Adipocyte (in vitro differentiated cells): ENCODE data around the gene ANKRD33B.

Experiments used
- DNase-seq: peaks from one replicate; pipeline ENCODE4 v3.0.0-alpha.2; 2015; ENCODE audit warnings: low read depth
- H3K27me3 ChIP-seq: replicated peaks from 2 replicates; pipeline ENCODE4 v1.7.0; 2013; ENCODE audit warnings: mild to moderate bottlenecking, low read length, moderate library complexity; ENCODE audit not compliant: control insufficient read depth, insufficient read depth
- H3K36me3 ChIP-seq: 2 replicates; pipeline ENCODE4 v1.7.0; 2013; ENCODE audit warnings: low read length, mild to moderate bottlenecking, moderate library complexity; ENCODE audit not compliant: control insufficient read depth, insufficient read depth, severe bottlenecking
- H3K4me1 ChIP-seq: 2 replicates; pipeline ENCODE4 v1.7.0; 2013; ENCODE audit warnings: mild to moderate bottlenecking, low read length, moderate library complexity; ENCODE audit not compliant: control insufficient read depth, insufficient read depth
- H3K4me3 ChIP-seq: 2 replicates; pipeline ENCODE4 v1.7.0; 2013; ENCODE audit warnings: mild to moderate bottlenecking, low read length, moderate library complexity
- H3K9ac ChIP-seq: 2 replicates; pipeline ENCODE4 v1.7.0; 2013; ENCODE audit warnings: mild to moderate bottlenecking, low read length, moderate library complexity
- H3K9me3 ChIP-seq: 2 replicates; pipeline ENCODE4 v1.7.0; 2013; ENCODE audit warnings: mild to moderate bottlenecking, low read length, moderate library complexity; ENCODE audit not compliant: control insufficient read depth

ANKRD33B gene

DNA sequence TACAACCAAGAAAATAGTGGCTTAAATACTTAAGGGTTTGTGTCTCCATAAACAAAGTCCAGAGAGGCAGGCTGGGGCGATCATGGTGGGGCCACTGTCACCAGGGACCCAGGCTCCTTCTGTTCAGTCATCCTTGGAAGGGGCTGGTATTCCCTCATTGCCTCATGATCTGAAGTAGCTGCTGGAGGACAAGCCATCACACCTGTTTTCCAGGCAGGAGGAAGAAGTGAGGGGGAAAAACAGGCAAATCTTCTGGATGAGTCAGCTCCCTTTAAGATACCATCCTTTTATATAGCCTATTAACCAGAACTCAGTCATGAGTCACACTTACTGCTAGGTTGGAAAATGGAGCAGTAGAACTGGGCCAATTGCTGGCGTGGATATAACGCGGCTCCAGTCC lies 104.8 kb downstream of the ANKRD33B start:
- H3K27me3 ChIP-seq, result peaks cover 4% of the 10 kb centered on the region
- H3K36me3 ChIP-seq, result no peaks in the 10 kb centered on the region
- peaks cover 1% of the 10 kb centered on the region for H3K4me1 ChIP-seq
- H3K4me3 ChIP-seq, result no peak overlapping the region
- H3K9me3 ChIP-seq, result no peaks in the 10 kb centered on the region
- DNase-seq, result no peak
- H3K9ac ChIP-seq, result no peak overlapping the region

DNA sequence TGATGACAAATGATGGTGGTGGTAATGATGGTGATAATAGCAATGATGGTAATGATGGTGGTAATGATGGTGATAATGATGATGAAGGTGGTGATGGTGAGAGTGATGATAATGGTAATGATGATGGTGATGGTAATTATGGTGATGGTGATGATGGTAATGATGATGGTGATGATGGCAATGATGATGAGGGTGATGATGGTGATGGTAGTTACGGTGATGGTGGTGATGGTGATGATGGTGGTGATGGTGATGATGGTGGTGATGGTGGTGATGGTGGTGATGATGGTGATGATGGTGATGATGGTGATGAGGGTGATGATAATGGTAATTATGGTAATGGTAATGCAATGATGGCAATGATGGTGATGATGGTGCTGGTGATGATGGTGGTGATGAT lies 106.1 kb downstream of the ANKRD33B start:
- no peak for DNase-seq
- Histone ChIP-seq H3K4me1 (no peaks in the 10 kb centered on the region), H3K36me3 (no peaks in the 10 kb centered on the region), H3K9me3 (no peaks in the 10 kb centered on the region), H3K9ac (no peak overlapping the region), H3K4me3 (no peak overlapping the region), H3K27me3 (peaks cover 13% of the 10 kb centered on the region)

DNA sequence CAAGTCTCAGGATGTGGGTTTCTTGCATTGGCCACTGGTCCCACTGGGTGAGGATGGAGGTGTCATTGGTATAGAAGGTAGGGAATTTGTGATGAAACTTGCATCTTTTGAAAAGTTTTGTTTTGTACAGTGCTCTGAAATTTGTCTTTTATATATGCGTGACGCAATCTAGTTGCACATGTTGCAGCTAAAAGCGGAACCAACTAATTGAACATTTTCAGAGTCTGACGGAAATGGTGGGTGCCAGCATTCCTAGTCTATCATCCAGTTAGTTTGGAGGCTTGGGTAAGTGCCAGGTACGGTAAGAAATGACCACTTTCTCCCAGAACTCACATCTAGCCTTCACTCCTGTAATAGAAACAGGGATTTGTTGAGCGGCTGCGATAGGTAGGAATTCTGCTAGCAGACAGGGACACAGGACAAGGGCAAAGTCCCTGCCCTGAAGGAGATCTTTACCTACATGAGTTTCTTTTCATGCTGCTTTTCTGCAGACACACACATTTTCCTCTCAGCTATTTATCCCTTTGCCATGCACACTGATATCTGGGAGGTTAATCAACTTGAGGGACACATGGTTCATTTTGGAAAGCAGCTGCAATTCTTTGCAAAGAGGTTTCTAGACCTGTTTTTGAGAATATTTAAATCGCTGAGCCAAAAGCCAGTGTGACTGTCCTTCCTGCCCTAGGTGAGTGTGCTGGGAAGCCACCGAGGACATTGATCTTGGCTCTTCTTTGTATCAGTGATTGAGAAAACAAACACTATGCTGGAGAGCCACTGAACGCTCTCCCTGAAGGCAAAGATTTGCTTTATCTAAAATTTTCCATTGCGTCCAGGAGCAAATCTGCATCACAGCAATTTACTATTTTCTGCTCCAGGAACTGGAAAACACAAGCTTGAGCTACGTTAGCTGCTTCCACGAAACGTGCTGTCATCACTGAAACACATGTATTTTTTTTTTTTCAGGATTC lies 107.5 kb downstream of the ANKRD33B start:
- no peaks in the 10 kb centered on the region for H3K9me3 ChIP-seq
- H3K4me3 ChIP-seq, result no peak overlapping the region
- H3K4me1 ChIP-seq, result no peaks in the 10 kb centered on the region
- H3K27me3 ChIP-seq, result peaks cover 24% of the 10 kb centered on the region
- peak; percentile 22 for DNase-seq
- H3K9ac ChIP-seq, result no peak overlapping the region
- no peaks in the 10 kb centered on the region for H3K36me3 ChIP-seq

DNA sequence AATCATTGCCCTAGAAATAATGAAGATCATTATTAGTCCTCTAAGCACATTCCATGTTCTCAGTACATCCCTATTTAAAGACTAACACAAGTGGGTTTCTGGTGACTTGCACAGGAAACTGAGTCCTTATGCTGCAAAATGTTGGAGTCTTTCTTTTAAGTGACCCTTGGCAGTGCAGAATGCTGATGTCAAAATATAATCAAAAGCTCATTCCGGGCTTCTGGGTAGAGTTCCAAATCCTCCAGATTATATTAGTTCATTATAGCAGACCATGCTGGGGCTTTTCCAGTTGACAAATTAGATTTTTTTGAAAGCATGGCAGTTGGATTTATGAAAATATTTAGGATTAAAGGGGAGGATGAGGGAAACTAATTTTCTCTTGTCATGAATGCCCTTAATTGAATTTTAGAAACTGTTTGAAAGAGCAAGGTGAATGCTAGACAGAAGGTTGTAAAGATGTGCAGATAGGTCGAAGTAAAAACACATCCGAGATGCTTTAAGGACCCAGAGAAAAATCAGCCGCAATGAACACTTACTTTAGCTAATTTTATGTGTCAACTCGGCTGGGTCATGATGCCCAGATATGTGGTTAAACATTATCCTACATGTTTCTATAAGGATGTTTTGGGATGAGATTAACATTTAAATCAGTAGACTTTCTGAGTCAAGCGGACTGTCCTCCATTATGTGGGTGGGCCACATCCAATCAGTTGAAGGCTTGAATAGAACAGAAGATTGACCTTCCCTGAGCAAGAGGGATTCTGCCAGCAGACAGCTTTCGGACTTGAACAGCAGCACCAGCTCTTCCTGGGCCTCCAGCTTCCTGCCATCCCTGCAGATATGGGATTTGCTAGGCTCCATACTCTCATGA lies 108.5 kb downstream of the ANKRD33B start:
- peaks cover 24% of the 10 kb centered on the region for H3K27me3 ChIP-seq
- H3K4me3 ChIP-seq, result no peak overlapping the region
- H3K4me1 ChIP-seq, result no peaks in the 10 kb centered on the region
- H3K9ac ChIP-seq, result no peak overlapping the region
- peaks cover under 1% of the 10 kb centered on the region for H3K36me3 ChIP-seq
- DNase-seq, result no peak
- no peaks in the 10 kb centered on the region for H3K9me3 ChIP-seq

DNA sequence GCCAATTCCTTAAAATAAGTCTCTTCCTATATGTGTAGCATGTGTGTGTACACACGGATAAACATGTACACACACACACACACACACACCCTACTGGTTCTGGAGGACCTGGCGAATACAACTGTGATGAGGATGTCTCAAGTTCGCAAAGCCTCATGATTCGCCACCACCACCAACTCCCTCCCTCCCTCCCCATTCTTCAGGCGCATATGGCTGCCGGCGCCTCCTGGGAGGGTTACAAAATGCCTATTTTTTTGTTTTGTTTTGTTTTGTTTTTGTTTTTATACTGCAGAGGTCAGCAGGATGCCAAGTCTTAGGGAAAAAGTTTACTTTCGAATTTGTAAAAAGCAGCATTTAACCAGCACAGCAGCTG lies 109.1 kb downstream of the ANKRD33B start:
- DNase-seq, result no peak
- H3K36me3 ChIP-seq, result peaks cover 7% of the 10 kb centered on the region
- H3K4me3 ChIP-seq, result no peak overlapping the region
- H3K9ac ChIP-seq, result no peak overlapping the region
- H3K27me3 ChIP-seq, result peaks cover 24% of the 10 kb centered on the region
- no peaks in the 10 kb centered on the region for H3K9me3 ChIP-seq
- no peaks in the 10 kb centered on the region for H3K4me1 ChIP-seq

DNA sequence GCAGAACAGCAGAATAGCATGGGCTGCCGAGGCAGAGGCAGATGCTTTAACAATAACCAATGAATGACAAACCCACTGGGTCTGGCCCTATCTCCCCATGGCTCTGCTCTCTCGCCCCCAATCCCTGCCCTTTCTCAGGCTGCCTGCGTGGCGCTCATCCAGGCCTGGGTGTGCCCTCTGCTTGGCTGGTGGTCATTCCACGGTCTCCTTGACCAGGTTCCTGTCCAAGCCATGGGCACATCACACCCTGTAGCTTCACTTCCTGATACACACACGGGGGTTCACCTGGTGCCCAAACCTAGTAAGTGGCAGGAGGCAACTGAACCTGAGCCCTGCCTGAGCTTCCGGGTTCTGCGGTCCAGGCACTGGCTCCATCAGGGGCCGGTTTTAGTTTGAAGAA lies 109.5 kb downstream of the ANKRD33B start:
- no peak for DNase-seq
- no peaks in the 10 kb centered on the region for H3K9me3 ChIP-seq
- no peak overlapping the region for H3K9ac ChIP-seq
- no peak overlapping the region for H3K4me3 ChIP-seq
- H3K4me1 ChIP-seq, result no peaks in the 10 kb centered on the region
- H3K36me3 ChIP-seq, result peaks cover 10% of the 10 kb centered on the region
- peaks cover 24% of the 10 kb centered on the region for H3K27me3 ChIP-seq

DNA sequence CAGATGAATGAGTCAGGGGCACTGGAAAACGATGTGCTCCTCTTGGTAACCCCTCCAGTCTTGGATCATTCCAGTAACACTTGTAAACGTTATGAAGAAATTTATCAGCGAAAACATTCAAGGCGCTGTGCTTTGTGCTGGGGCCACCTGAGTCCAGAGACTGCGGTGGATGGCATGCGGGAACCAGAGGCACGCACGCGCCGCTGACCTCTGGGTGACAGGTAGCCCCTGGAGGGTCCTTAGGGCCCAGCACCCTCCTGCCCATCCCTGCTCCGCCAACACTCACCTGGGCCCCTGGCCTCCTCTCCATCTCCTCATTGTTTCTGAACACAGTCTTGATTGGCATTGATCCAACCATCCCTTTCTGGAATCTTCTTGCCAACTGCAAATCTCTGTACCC lies 110.2 kb downstream of the ANKRD33B start:
- H3K9ac ChIP-seq, result no peak overlapping the region
- H3K4me3 ChIP-seq, result no peak overlapping the region
- H3K4me1 ChIP-seq, result no peaks in the 10 kb centered on the region
- DNase-seq, result no peak
- peaks cover 24% of the 10 kb centered on the region for H3K27me3 ChIP-seq
- H3K36me3 ChIP-seq, result peaks cover 11% of the 10 kb centered on the region
- H3K9me3 ChIP-seq, result no peaks in the 10 kb centered on the region

DNA sequence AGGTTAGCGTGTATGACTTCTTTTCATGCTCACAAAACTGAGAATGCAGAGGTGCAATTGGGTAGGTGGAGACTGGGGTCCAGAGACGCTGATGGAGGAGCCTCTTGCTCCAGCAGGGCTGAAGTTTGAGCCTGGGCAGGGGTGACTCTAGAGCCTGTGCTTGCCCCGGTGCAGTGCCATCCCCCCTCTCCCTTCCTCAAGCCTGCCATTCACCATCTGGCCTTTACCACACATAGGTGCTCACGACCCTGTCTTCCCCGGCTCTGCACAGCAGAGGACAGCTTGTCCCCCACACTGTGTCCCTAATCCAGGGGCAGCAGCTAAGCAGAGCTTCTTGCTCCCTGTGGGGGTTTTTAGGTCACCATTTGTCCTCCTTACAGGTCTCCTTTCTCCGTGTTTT lies 110.7 kb downstream of the ANKRD33B start:
- no peak overlapping the region for H3K9ac ChIP-seq
- no peak overlapping the region for H3K4me3 ChIP-seq
- no peaks in the 10 kb centered on the region for H3K4me1 ChIP-seq
- H3K36me3 ChIP-seq, result peaks cover 16% of the 10 kb centered on the region
- H3K27me3 ChIP-seq, result peaks cover 24% of the 10 kb centered on the region
- no peak for DNase-seq
- no peaks in the 10 kb centered on the region for H3K9me3 ChIP-seq

DNA sequence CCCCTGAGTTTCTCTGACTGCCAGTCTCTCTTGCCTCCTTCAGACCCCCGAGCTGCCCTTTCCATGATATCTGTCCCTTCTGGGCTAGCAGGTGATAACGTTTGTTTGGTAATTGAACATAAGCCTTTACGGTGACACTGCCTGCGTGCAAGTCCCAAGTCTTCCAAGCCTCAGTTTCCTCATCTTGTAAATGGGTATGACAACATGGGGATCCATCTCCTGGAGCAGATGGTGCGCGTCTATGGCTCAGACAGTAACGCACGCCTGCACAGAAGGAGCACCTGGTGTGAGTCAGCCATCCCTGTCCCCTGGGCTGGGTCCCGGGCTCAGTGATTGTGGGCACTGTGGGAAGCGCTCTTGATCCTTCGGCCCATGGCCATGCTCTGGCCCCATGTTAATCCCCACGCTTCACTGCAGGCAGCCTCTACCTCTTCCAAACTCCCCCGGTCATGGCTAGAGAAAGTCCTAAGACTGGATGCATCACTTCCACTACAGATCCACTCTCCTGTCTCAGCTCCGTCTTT lies 111.4 kb downstream of the ANKRD33B start:
- no peak for DNase-seq

DNA sequence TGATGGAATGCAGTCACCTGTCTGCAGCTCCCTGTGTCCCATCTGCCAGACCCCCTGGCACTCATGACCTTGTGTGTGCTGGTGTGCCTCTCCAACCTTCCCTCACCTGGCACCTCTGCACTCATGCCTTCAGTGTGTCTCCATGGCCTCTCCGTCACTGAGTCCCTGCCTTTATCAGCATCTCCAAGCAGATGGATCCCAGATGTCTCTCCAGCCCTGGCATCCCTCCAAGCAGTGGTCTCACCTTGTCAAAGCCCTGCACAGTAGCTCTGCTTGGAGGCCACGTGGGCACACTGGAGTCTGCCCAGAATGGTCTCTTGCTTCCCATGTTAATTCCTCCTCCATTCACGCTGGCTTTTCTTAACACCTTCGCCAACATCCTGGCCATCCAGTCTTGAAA lies 112.4 kb downstream of the ANKRD33B start:
- no peaks in the 10 kb centered on the region for H3K4me1 ChIP-seq
- no peak overlapping the region for H3K9ac ChIP-seq
- no peak for DNase-seq
- H3K9me3 ChIP-seq, result no peaks in the 10 kb centered on the region
- no peak overlapping the region for H3K4me3 ChIP-seq
- peaks cover 32% of the 10 kb centered on the region for H3K36me3 ChIP-seq
- peaks cover 20% of the 10 kb centered on the region for H3K27me3 ChIP-seq

More for the DNA sequence above, 111.4 kb downstream of the ANKRD33B start:
- Histone ChIP-seq H3K36me3 (peaks cover 22% of the 10 kb centered on the region), H3K27me3 (peaks cover 24% of the 10 kb centered on the region), H3K4me3 (no peak overlapping the region), H3K9me3 (no peaks in the 10 kb centered on the region), H3K9ac (no peak overlapping the region), H3K4me1 (no peaks in the 10 kb centered on the region)

DNA sequence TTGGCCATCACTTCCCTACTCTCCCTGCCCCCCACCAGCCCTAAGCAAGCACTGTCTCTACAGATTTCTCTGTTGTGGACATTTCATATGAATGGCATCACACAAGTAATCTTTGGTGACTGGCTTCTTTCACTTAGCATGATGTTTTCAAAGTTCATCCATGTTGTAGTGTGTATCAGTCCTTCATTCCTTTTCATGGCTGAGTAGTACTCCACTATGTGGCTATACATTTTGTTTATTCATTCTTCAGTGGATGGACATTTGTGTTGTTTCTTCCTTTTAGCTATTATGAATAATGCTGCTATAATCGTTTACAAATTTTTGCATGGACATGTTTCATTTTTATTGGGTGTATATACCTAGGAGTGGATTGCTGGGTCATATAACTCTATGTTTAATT lies 113.1 kb downstream of the ANKRD33B start:
- Histone ChIP-seq H3K27me3 (peaks cover 20% of the 10 kb centered on the region), H3K4me3 (no peak overlapping the region), H3K9ac (no peak overlapping the region), H3K4me1 (no peaks in the 10 kb centered on the region), H3K9me3 (no peaks in the 10 kb centered on the region), H3K36me3 (peaks cover 35% of the 10 kb centered on the region)
- no peak for DNase-seq
